GM10248 (cell line): ENCODE data around the gene C9orf78.

Source experiments
- CTCF ChIA-PET: fragments of 300-600 bp; sonication (Branson Sonifier 250); formaldehyde crosslinking; extraction: SDS; loops from one replicate; lab custom pipeline; 2021; ENCODE audit warnings: antibody characterized with exemption; lab: Yijun Ruan, JAX
- POLR2A ChIA-PET: fragments of 350-650 bp; sonication (Branson Sonifier 250); formaldehyde crosslinking; extraction: SDS; loops from one replicate; lab custom pipeline; 2020; ENCODE audit warnings: antibody characterized with exemption; lab: Yijun Ruan, JAX
- DNase-seq: peaks from one replicate; pipeline ENCODE4 v3.0.0; 2012; ENCODE audit errors: extremely low spot score
- TF ChIP-seq, protein P1 (sequence below): IDR thresholded peaks from 2 replicates; pipeline ENCODE4 v1.5.1; 2012; ENCODE audit warnings: mild to moderate bottlenecking, low read depth; ENCODE audit errors: extremely low read depth, missing control alignments, control extremely low read depth

Gene C9orf78

DNA sequence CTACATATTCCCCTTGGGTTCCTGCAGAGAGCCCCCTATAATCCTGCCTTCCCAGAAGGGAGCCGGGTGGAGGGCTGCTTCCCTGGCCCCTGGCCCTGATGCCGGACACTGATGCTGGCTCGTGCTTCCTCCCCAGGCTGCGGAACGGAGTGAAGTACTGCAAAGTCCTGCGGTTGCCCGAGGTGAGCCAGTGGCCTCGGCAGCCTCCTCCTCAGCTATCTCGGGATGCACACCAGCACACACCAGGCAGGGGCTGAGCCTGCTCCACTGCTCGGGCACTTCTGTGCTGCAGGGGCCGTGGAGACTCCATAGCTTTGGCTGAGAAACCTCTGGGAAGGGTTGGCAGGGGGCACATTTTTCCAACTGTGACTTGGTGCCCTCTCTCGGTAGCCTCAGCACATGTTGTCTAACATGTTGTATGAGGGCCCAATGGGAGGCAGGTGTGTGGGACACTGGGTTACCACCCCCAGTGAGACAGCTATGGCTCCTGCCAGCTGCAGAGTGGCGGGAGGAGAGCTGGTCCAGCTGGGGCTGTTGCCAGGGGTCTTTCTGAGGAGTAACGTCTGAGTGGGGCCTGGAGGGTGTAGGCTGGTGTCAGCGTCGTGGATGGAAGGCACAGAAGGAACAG is 38.6 kb upstream of the C9orf78 start:
- DNase-seq: no peak
- TF ChIP-seq, protein P1, sequence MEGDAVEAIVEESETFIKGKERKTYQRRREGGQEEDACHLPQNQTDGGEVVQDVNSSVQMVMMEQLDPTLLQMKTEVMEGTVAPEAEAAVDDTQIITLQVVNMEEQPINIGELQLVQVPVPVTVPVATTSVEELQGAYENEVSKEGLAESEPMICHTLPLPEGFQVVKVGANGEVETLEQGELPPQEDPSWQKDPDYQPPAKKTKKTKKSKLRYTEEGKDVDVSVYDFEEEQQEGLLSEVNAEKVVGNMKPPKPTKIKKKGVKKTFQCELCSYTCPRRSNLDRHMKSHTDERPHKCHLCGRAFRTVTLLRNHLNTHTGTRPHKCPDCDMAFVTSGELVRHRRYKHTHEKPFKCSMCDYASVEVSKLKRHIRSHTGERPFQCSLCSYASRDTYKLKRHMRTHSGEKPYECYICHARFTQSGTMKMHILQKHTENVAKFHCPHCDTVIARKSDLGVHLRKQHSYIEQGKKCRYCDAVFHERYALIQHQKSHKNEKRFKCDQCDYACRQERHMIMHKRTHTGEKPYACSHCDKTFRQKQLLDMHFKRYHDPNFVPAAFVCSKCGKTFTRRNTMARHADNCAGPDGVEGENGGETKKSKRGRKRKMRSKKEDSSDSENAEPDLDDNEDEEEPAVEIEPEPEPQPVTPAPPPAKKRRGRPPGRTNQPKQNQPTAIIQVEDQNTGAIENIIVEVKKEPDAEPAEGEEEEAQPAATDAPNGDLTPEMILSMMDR: no peak
- CTCF ChIA-PET: interaction anchor here (0.7 to 1.5 kb wide), 2 partner anchors 11 to 26 kb away, joined by 3 to 4 read pairs; no protein-coding TSS in a partner anchor
- POLR2A ChIA-PET: no interaction called here

DNA sequence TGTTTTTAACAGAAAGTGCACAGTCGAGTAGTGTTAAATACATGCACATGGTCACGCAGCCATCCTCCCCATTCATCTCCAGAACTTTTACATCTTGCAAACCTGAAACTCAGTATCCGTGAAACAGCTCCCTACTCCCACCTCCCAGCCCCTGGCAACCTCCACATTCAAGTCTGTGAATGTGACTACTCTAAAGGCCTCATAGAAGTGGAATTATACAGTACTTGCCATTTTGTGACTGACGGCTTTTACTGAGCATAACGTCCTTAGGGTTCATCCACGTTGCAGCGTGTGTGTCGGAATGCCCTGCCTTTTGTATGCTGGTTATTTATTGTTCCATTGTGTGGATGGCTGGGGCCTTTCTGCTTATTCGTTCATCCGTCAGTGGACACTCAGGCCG is 36.0 kb upstream of the C9orf78 start:
- DNase-seq: no peak
- ChIA-PET CTCF (no interaction called here), POLR2A (no interaction called here)
- TF ChIP-seq, protein P1: no peak

DNA sequence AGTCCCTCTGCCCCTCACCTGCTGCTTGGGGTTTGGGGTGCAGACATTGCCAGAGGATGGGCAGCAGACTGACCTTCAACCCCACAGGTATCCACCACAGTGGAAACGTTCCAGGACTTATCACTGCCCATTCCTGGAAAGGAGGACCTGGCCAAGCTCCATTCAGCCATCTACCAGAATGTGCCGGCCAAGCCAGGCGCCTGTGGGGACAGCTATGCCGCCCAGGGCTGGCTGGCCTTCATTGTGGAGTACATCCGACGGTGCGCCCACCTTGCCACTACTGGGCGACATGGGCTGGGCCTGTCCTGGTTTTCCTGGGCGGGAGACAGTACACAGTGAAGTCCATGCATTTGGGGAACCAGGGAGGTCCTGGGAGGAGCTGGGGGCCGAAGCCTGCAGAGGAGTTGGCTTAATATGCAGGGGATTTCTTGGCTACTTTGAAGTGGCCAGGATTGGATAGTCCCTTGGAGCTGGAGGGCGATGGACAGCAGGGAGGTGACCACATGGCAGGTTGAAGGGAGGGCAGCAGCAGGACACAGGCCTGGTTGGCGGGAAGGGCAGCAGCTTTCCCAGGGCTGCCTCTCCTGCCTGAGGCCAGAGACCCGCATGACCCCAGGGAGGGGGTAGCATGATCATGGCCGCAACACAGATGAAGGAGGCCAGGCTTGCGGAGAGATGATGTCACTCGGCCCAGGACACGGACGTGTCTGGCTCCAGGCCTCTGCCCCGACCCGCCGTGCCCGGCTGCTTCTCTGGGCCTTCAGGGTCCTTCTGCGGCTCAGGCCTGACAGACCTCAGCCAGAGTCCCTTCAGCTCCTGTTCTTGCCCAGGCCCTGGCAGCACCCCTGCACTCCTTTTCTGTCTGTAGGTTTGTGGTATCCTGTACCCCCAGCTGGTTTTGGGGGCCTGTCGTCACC is 34.8 kb upstream of the C9orf78 start:
- ChIA-PET POLR2A (interaction anchor here (0.6 kb wide), 1 partner anchor 1228 kb away, joined by 5 read pairs; no protein-coding TSS in a partner anchor), CTCF (interaction anchor here (1.5 kb wide), 1 partner anchor 238 kb away, joined by 3 read pairs; no protein-coding TSS in a partner anchor)
- TF ChIP-seq, protein P1: no peak
- no peak for DNase-seq

DNA sequence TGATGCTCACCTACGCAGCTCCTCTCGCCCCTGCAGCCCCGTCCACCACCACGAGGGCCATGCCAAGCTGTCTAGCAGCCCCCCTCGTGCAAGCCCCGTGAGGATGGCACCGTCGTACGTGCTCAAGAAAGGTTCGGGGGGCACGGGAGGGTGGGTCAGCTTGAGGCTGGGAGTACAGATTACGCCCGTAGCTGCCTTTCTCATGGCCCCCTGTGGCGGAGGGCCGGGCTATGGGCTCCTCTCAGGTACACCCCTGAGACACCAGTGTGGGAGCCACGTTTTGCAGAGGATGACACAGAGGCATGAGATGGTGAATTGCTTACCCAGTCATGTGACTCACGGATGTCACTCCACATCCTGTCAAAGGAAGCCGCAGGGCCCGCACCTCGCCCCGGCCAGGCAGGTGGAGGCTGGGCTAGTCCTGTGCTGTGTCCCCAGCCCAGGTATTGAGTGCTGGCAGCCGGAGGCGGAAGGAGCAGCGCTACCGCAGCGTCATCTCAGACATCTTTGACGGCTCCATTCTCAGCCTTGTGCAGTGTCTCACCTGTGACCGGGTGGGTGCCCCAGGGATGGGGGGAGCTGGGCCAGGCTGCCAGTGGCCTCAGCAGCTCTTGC is 33.9 kb upstream of the C9orf78 start:
- DNase-seq: no peak
- TF ChIP-seq, protein P1: no peak
- CTCF ChIA-PET: interaction anchor here (1.5 kb wide), 1 partner anchor 239 kb away, joined by 3 read pairs; no protein-coding TSS in a partner anchor
- POLR2A ChIA-PET: no interaction called here

DNA sequence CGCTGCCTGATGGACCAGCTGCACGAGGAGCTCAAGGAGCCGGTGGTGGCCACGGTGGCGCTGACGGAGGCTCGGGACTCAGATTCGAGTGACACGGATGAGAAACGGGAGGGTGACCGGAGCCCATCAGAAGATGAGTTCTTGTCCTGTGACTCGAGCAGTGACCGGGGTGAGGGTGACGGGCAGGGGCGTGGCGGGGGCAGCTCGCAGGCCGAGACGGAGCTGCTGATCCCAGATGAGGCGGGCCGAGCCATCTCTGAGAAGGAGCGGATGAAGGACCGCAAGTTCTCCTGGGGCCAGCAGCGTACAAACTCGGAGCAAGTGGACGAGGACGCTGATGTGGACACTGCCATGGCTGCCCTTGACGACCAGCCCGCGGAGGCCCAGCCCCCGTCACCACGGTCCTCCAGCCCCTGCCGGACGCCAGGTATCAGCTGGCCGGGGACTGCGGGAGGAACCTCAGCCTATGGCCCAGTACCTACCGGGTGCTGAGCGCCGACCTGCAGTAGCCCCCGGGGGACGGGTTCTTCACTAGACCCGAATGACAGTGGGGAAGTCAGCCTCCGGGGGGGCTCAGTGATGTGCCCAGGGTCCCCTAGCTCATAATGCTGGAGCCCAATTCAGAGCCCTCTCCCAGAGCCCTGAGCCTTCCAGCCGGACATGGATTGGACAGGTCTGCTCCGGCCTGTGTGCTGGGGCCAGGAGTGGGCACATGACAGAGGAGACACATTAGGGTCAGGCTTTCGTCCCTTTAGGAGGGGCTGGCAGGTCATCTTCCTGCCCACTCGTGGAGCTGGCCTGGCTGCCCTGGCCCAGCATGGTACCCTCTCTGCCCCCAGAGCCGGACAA is 33.2 kb upstream of the C9orf78 start:
- ChIA-PET CTCF (interaction anchor here (1.5 kb wide), 1 partner anchor 240 kb away, joined by 3 read pairs; no protein-coding TSS in a partner anchor), POLR2A (no interaction called here)
- TF ChIP-seq, protein P1: no peak
- no peak for DNase-seq
